Measurements from ENCODE around the gene NR3C2. TPM values are rescaled to one million over a fixed set of nuclear protein-coding genes. Genes with fewer than 3 reads are reported as not detected.

The NR3C2 gene
- total and polyA plus RNA-seq, 3 donors from 2014 or later = 17.6 to 28.1 (median 19.9) TPM

DNA sequence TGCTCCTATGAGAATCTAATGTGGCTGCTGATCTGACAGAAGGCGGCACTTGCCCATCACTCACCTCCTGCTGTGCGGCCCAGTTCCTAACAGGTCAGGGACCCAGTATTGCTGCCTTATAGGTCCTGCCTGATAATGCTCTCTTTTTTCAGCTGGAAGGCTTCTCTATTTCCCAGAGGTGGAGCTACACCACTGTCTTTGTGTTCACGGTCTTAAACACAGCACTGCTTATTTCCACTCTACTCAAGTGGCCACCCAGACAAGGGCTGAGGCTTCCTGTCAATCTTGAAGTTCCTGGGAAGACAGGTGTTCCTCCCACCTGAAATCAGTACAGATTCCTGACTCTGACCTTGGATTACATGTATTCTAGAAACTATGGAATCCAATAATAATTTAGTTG lies 270.6 kb downstream of the NR3C2 start:
- H3K36me3 ChIP-seq (ENCODE audit: low read depth, missing control alignments) = no peaks in the 10 kb centered on the region
- no peaks in the 10 kb centered on the region for H3K4me1 ChIP-seq
- no peak overlapping the region for H3K27ac ChIP-seq
- H3K4me3 ChIP-seq = no peak overlapping the region
- DNase-seq = no peak
- WGBS, 2 donors = 92 to 93% methylated on average over 3 of the region's 3 CpGs
- no peaks in the 10 kb centered on the region for H3K9me3 ChIP-seq
- no peak for TF ChIP-seq POLR2A (IDR thresholded peaks at IDR 0.05)
- TF ChIP-seq, protein P1, sequence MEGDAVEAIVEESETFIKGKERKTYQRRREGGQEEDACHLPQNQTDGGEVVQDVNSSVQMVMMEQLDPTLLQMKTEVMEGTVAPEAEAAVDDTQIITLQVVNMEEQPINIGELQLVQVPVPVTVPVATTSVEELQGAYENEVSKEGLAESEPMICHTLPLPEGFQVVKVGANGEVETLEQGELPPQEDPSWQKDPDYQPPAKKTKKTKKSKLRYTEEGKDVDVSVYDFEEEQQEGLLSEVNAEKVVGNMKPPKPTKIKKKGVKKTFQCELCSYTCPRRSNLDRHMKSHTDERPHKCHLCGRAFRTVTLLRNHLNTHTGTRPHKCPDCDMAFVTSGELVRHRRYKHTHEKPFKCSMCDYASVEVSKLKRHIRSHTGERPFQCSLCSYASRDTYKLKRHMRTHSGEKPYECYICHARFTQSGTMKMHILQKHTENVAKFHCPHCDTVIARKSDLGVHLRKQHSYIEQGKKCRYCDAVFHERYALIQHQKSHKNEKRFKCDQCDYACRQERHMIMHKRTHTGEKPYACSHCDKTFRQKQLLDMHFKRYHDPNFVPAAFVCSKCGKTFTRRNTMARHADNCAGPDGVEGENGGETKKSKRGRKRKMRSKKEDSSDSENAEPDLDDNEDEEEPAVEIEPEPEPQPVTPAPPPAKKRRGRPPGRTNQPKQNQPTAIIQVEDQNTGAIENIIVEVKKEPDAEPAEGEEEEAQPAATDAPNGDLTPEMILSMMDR (IDR thresholded peaks at IDR 0.05) = no peak
- no peaks in the 10 kb centered on the region for H3K27me3 ChIP-seq
- intact Hi-C loops (cut with DNase I; ENCODE audit: low total_unique reads) = no loop called here

DNA sequence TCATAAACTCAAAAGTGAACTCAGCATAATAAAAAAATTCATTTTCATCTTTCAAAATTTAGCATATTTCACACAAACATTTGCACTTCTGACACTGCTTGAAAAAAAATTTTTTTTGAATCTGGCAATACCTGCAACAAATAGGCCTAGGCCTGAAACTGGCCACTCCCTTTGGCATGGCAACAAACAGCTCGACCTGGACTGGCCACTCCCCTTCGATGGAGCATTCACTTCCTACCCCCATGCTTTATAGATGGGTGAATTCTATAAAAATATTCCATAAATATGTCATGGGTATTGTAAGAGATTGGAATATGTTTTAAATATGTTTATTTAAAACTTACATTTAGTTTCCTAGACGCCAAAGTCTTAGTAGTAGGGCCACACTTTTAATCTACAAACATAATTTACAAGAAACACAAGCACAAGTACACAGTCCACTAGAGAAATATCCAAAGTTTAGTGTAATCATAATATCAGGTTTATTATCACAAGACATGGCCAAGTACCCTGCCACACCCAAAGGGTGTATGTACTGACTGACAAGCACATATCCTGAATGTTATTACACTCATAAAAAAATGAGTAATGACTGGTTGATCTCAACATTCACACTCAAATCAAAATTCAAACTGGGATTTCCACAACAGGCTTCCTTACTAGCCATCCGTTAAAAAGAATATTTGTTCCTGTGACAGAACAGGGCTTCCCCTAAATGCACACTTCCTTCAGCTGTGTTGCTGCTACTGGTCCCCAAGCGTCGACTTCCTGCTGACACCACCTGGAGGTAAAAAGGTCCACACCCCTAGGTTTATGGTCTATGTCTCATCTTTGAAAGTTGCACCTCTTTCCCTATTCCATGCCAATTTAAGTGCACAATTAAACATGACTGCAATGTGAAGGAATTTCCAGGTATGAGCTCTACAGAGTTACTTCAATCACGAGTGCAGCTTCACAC lies 271.5 kb downstream of the NR3C2 start:
- Histone ChIP-seq H3K27ac (no peak overlapping the region), H3K4me1 (no peaks in the 10 kb centered on the region), H3K27me3 (no peaks in the 10 kb centered on the region), H3K9me3 (no peaks in the 10 kb centered on the region), H3K4me3 (no peak overlapping the region), H3K36me3 (ENCODE audit: low read depth, missing control alignments) (no peaks in the 10 kb centered on the region)
- intact Hi-C loops (cut with DNase I; ENCODE audit: low total_unique reads) = no loop called here
- WGBS, 2 donors = 84 to 90% methylated on average over 7 of the region's 7 CpGs
- TF ChIP-seq, protein P1 (IDR thresholded peaks at IDR 0.05) = no peak
- TF ChIP-seq POLR2A (IDR thresholded peaks at IDR 0.05) = no peak
- no peak for DNase-seq

DNA sequence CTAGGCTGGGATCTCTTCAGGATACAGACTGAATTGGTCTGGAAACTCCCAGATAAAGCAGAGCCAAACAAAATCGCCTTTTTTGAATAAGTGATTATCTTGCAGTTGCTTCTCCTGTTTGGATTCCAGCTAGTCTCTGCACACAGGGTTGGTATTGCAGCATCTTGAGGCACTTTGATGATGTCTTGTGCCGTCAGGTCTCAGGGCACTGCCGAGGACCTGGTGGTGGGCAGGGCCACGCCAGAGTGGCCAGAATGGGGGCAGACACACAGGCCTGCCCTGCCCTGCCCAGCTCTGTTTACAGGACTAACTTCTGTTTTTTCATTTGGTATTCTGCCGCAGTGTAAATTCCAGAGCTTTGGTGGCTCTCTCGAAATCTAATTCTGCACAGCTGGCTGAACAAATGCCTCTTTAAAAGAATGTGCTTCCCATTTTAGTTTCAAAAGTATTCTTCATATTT lies 276.1 kb downstream of the NR3C2 start:
- Histone ChIP-seq H3K9me3 (no peaks in the 10 kb centered on the region), H3K4me1 (peaks cover 5% of the 10 kb centered on the region), H3K27ac (peak overlapping the region; percentile 5 to 14), H3K27me3 (no peaks in the 10 kb centered on the region), H3K36me3 (ENCODE audit: low read depth, missing control alignments) (no peaks in the 10 kb centered on the region), H3K4me3 (no peak overlapping the region)
- intact Hi-C loops (cut with DNase I; ENCODE audit: low total_unique reads) = no loop called here
- WGBS, 2 donors = 30 to 38% methylated on average over 6 of the region's 6 CpGs
- DNase-seq = peak; percentile 18
- TF ChIP-seq, protein P1 (IDR thresholded peaks at IDR 0.05) = no peak
- no peak for TF ChIP-seq POLR2A (IDR thresholded peaks at IDR 0.05)

DNA sequence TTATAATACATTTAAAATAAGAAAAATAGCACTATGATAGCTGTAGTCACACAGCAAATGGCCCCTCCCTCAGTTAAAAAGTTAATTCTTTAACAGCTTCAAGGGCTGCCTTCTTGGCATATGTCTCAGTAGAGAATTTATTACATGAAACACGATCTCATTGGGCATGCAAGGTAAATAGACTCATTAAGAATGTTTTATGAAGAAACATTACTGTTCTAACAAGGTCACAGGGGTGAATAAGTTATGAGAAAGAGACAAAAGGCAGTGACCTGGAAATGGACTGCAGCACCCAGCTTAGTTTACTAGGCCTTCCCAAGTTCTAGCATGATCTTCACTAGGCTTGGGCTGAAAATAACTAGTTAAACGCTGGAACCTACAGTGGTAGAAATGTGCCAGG lies 277.7 kb downstream of the NR3C2 start:
- H3K36me3 ChIP-seq (ENCODE audit: low read depth, missing control alignments) = no peaks in the 10 kb centered on the region
- 62 to 63% methylated on average over 2 of the region's 2 CpGs for WGBS, 2 donors
- peaks cover 5% of the 10 kb centered on the region for H3K4me1 ChIP-seq
- no peaks in the 10 kb centered on the region for H3K9me3 ChIP-seq
- no peak overlapping the region for H3K4me3 ChIP-seq
- no peak overlapping the region for H3K27ac ChIP-seq
- no peaks in the 10 kb centered on the region for H3K27me3 ChIP-seq
- DNase-seq = no peak
- intact Hi-C loops (cut with DNase I; ENCODE audit: low total_unique reads) = no loop called here
- TF ChIP-seq, protein P1 (IDR thresholded peaks at IDR 0.05) = no peak
- TF ChIP-seq POLR2A (IDR thresholded peaks at IDR 0.05) = no peak

All from testis (tissue), 3 donors.